GM23338 (cell line): ENCODE data around the gene TAB3. TPM values are rescaled to one million over a fixed set of nuclear protein-coding genes. Genes with fewer than 3 reads are reported as not detected.
A peak's percentile ranks its signal among the peaks of the same experiment; 100 is the strongest.

Experiments used
- ATAC-seq: fragments of 200-7000 bp; cut with Tn5 transposase; 3 replicates; pipeline ENCODE4 v1.9.1; 2020
- DNase-seq: peaks from one replicate; pipeline ENCODE4 v3.0.0-alpha.2; 2015; ENCODE audit warnings: low spot score
- H2AFZ ChIP-seq: fragments of 200-600 bp; sonication (generic); 2 replicates; pipeline ENCODE4 v1.8.0; 2016; ENCODE audit warnings: antibody characterized with exemption, mild to moderate bottlenecking, moderate library complexity
- H3F3A ChIP-seq: fragments of 200-600 bp; sonication (generic); replicated peaks from 2 replicates; pipeline ENCODE4 v1.8.0; 2017; ENCODE audit warnings: antibody characterized with exemption, mixed run types, low read depth
- H3K27ac ChIP-seq: fragments of 200-600 bp; sonication (generic); 2 replicates; pipeline ENCODE4 v1.6.1; 2016; ENCODE audit warnings: low read depth
- H3K27me3 ChIP-seq: fragments of 200-600 bp; sonication (generic); 2 replicates; pipeline ENCODE4 v1.8.0; 2016; ENCODE audit warnings: mild to moderate bottlenecking, mixed run types, moderate library complexity; ENCODE audit not compliant: insufficient read depth
- H3K36me3 ChIP-seq: fragments of 200-600 bp; sonication (generic); 2 replicates; pipeline ENCODE4 v1.8.0; 2016; ENCODE audit warnings: mild to moderate bottlenecking; ENCODE audit not compliant: insufficient read depth
- H3K4me1 ChIP-seq: fragments of 200-600 bp; sonication (generic); 2 replicates; pipeline ENCODE4 v1.8.0; 2016; ENCODE audit warnings: mild to moderate bottlenecking, moderate library complexity; ENCODE audit not compliant: insufficient read depth
- H3K4me2 ChIP-seq: fragments of 200-600 bp; sonication (generic); 2 replicates; pipeline ENCODE4 v1.7.1; 2017; ENCODE audit warnings: mixed run types
- H3K4me3 ChIP-seq: fragments of 200-600 bp; sonication (generic); 2 replicates; pipeline ENCODE4 v1.6.1; 2016; ENCODE audit warnings: mixed run types
- H3K79me2 ChIP-seq: fragments of 200-600 bp; sonication (generic); replicated peaks from 2 replicates; pipeline ENCODE4 v1.8.0; 2017; ENCODE audit warnings: mild to moderate bottlenecking; ENCODE audit not compliant: insufficient read depth
- H3K9me2 ChIP-seq: fragments of 200-600 bp; sonication (generic); 2 replicates; pipeline ENCODE4 v1.8.0; 2017; ENCODE audit not compliant: insufficient read depth
- H4K20me1 ChIP-seq: fragments of 200-600 bp; sonication (generic); replicated peaks from 2 replicates; pipeline ENCODE4 v1.8.0; 2017; ENCODE audit warnings: mild to moderate bottlenecking; ENCODE audit not compliant: insufficient read depth
- H3K27ac Mint-ChIP-seq: 2 replicates; pipeline ENCODE4 v1.8.0; 2020; ENCODE audit warnings: inconsistent platforms, mild to moderate bottlenecking, moderate library complexity, mixed read lengths
- H3K27me3 Mint-ChIP-seq: 3 replicates; pipeline ENCODE4 v1.8.0; 2022; ENCODE audit warnings: low read depth, mild to moderate bottlenecking, moderate library complexity, mixed read lengths, inconsistent platforms; ENCODE audit not compliant: insufficient read depth, poor library complexity
- H3K36me3 Mint-ChIP-seq: 3 replicates; pipeline ENCODE4 v1.8.0; 2021; ENCODE audit warnings: low read depth, mild to moderate bottlenecking, inconsistent platforms, moderate library complexity, mixed read lengths
- H3K4me1 Mint-ChIP-seq: 3 replicates; pipeline ENCODE4 v1.8.0; 2020; ENCODE audit warnings: mild to moderate bottlenecking, inconsistent platforms, mixed read lengths
- H3K4me3 Mint-ChIP-seq: 3 replicates; pipeline ENCODE4 v1.8.0; 2021; ENCODE audit warnings: moderate library complexity, mild to moderate bottlenecking, inconsistent platforms, mixed read lengths
- H3K9me3 Mint-ChIP-seq: 3 replicates; pipeline ENCODE4 v1.8.0; 2020; ENCODE audit warnings: moderate library complexity, mild to moderate bottlenecking, inconsistent platforms, mixed read lengths
- CREB1 ChIP-seq: fragments of 250-450 bp; sonication (Bioruptor Pico); IDR thresholded peaks from 2 replicates; pipeline ENCODE4 v1.5.0; 2020; ENCODE audit warnings: low read depth, mild to moderate bottlenecking, moderate library complexity
- EZH2 ChIP-seq: fragments of 200-600 bp; sonication (generic); IDR thresholded peaks from one replicate; pipeline ENCODE4 v1.8.0; 2017; ENCODE audit warnings: antibody characterized with exemption, mild to moderate bottlenecking, low read depth; ENCODE audit not compliant: unreplicated experiment
- EZH2phosphoT487 ChIP-seq: fragments of 200-600 bp; sonication (generic); IDR thresholded peaks from one replicate; pipeline ENCODE4 v1.8.1; 2018; ENCODE audit warnings: antibody characterized with exemption; ENCODE audit not compliant: unreplicated experiment
- JUNB ChIP-seq: IDR thresholded peaks from one replicate; pipeline ENCODE4 v1.6.1; 2016; ENCODE audit warnings: antibody characterized with exemption; ENCODE audit not compliant: unreplicated experiment
- NANOG ChIP-seq: IDR thresholded peaks from 2 replicates; pipeline ENCODE4 v1.6.1; 2016; ENCODE audit warnings: antibody characterized with exemption, borderline replicate concordance
- POLR2AphosphoS5 ChIP-seq: IDR thresholded peaks from 2 replicates; pipeline ENCODE4 v1.6.1; 2016; ENCODE audit warnings: antibody characterized with exemption, low read depth
- STAT1 ChIP-seq: IDR thresholded peaks from one replicate; pipeline ENCODE4 v1.6.1; 2016; ENCODE audit warnings: antibody characterized with exemption; ENCODE audit not compliant: unreplicated experiment
- ZNF114 ChIP-seq: fragments of 250-450 bp; sonication (Bioruptor Pico); IDR thresholded peaks from 2 replicates; pipeline ENCODE4 v1.5.0; 2020; ENCODE audit warnings: mild to moderate bottlenecking, moderate library complexity
- ZNF331 ChIP-seq: fragments of 250-450 bp; sonication (Bioruptor Pico); IDR thresholded peaks from 2 replicates; pipeline ENCODE4 v1.5.0; 2020; ENCODE audit warnings: low read depth, mild to moderate bottlenecking, moderate library complexity
- polyA plus RNA-seq: library from polyadenylated mRNA; unstranded; fragments of >200 nt; fragmentation: Nextera tagmentation; extraction: Ambion mirVana; gene quantifications from 2 replicates; pipeline ENCODE4 v1.2.1, GENCODE V29; 2016
- total RNA-seq: library from RNA; depleted of rRNA; stranded (reverse); fragments of >200 nt; shearing (Covaris generic); gene quantifications from 2 replicates; pipeline ENCODE4 v1.2.3, GENCODE V29; 2014
- TF ChIP-seq, protein P1 (sequence below): IDR thresholded peaks from one replicate; pipeline ENCODE4 v1.6.1; 2018; ENCODE audit warnings: antibody characterized with exemption; ENCODE audit not compliant: unreplicated experiment
- TF ChIP-seq, protein P2 (sequence below), 2 experiments: fragments of 200-600 bp in 1 of 2; sonication (generic) in 1 of 2; conservative IDR thresholded peaks; 2 replicates each; pipeline versions ENCODE4 v1.5.1 to v1.6.1; 2016 to 2017; ENCODE audit warnings: antibody characterized with exemption in 2 of 2, low read depth in 2 of 2, mild to moderate bottlenecking in 2 of 2, moderate library complexity in 1 of 2
- TF ChIP-seq, protein P3 (sequence below): IDR thresholded peaks from 2 replicates; pipeline ENCODE4 v1.6.1; 2016; ENCODE audit warnings: antibody characterized with exemption
- TF ChIP-seq, protein P4 (sequence below): fragments of 250-450 bp; sonication (Bioruptor Pico); IDR thresholded peaks from 2 replicates; pipeline ENCODE4 v1.5.0; 2020; ENCODE audit warnings: mild to moderate bottlenecking, moderate library complexity

TAB3 gene
- total and polyA plus RNA-seq, 2 experiments from 2014 or later = 4.4 to 21.7 TPM

DNA sequence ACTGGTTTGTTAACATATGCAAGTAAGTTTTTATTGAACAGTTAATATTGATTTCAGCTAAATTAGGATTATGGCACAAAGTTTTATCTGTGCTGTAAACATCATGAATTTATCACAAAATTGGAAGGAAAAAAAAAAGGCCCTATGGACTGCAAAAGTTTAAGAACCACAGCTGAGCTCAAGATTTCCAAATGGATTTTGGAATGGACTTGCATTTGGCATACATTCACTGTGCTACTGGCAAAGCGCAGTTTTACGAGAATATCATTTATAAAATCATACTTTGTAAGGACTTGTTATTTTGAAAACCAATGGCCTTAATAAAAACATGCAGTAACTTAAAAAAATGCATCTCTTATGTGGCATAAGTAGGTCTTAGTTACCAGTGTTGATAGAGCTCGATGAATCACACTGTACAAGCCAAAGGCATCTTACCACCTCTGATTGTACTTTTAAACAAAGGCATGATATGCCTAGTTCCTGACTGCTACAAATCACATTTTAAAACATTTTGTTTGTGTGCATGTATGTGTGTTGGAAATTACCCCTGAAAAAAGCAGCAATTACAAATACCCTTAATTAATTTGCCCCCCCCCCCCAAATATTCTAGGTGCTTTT, 58.6 kb downstream of the TAB3 start:
- TF ChIP-seq NANOG (no peak), ZNF331 (CRISPR knock-in tag) (no peak), STAT1 (no peak), EZH2phosphoT487 (no peak), ZNF114 (CRISPR knock-in tag) (no peak), EZH2 (no peak), CREB1 (no peak), POLR2AphosphoS5 (no peak), JUNB (no peak)
- TF ChIP-seq, protein P1, sequence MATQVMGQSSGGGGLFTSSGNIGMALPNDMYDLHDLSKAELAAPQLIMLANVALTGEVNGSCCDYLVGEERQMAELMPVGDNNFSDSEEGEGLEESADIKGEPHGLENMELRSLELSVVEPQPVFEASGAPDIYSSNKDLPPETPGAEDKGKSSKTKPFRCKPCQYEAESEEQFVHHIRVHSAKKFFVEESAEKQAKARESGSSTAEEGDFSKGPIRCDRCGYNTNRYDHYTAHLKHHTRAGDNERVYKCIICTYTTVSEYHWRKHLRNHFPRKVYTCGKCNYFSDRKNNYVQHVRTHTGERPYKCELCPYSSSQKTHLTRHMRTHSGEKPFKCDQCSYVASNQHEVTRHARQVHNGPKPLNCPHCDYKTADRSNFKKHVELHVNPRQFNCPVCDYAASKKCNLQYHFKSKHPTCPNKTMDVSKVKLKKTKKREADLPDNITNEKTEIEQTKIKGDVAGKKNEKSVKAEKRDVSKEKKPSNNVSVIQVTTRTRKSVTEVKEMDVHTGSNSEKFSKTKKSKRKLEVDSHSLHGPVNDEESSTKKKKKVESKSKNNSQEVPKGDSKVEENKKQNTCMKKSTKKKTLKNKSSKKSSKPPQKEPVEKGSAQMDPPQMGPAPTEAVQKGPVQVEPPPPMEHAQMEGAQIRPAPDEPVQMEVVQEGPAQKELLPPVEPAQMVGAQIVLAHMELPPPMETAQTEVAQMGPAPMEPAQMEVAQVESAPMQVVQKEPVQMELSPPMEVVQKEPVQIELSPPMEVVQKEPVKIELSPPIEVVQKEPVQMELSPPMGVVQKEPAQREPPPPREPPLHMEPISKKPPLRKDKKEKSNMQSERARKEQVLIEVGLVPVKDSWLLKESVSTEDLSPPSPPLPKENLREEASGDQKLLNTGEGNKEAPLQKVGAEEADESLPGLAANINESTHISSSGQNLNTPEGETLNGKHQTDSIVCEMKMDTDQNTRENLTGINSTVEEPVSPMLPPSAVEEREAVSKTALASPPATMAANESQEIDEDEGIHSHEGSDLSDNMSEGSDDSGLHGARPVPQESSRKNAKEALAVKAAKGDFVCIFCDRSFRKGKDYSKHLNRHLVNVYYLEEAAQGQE = no peak
- TF ChIP-seq, protein P2, sequence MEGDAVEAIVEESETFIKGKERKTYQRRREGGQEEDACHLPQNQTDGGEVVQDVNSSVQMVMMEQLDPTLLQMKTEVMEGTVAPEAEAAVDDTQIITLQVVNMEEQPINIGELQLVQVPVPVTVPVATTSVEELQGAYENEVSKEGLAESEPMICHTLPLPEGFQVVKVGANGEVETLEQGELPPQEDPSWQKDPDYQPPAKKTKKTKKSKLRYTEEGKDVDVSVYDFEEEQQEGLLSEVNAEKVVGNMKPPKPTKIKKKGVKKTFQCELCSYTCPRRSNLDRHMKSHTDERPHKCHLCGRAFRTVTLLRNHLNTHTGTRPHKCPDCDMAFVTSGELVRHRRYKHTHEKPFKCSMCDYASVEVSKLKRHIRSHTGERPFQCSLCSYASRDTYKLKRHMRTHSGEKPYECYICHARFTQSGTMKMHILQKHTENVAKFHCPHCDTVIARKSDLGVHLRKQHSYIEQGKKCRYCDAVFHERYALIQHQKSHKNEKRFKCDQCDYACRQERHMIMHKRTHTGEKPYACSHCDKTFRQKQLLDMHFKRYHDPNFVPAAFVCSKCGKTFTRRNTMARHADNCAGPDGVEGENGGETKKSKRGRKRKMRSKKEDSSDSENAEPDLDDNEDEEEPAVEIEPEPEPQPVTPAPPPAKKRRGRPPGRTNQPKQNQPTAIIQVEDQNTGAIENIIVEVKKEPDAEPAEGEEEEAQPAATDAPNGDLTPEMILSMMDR (conservative IDR thresholded peaks at IDR 0.05; ENCODE audit: low read depth in 2 of 2) = no peak
- TF ChIP-seq, protein P3, sequence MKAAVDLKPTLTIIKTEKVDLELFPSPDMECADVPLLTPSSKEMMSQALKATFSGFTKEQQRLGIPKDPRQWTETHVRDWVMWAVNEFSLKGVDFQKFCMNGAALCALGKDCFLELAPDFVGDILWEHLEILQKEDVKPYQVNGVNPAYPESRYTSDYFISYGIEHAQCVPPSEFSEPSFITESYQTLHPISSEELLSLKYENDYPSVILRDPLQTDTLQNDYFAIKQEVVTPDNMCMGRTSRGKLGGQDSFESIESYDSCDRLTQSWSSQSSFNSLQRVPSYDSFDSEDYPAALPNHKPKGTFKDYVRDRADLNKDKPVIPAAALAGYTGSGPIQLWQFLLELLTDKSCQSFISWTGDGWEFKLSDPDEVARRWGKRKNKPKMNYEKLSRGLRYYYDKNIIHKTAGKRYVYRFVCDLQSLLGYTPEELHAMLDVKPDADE = no peak
- TF ChIP-seq, protein P4, sequence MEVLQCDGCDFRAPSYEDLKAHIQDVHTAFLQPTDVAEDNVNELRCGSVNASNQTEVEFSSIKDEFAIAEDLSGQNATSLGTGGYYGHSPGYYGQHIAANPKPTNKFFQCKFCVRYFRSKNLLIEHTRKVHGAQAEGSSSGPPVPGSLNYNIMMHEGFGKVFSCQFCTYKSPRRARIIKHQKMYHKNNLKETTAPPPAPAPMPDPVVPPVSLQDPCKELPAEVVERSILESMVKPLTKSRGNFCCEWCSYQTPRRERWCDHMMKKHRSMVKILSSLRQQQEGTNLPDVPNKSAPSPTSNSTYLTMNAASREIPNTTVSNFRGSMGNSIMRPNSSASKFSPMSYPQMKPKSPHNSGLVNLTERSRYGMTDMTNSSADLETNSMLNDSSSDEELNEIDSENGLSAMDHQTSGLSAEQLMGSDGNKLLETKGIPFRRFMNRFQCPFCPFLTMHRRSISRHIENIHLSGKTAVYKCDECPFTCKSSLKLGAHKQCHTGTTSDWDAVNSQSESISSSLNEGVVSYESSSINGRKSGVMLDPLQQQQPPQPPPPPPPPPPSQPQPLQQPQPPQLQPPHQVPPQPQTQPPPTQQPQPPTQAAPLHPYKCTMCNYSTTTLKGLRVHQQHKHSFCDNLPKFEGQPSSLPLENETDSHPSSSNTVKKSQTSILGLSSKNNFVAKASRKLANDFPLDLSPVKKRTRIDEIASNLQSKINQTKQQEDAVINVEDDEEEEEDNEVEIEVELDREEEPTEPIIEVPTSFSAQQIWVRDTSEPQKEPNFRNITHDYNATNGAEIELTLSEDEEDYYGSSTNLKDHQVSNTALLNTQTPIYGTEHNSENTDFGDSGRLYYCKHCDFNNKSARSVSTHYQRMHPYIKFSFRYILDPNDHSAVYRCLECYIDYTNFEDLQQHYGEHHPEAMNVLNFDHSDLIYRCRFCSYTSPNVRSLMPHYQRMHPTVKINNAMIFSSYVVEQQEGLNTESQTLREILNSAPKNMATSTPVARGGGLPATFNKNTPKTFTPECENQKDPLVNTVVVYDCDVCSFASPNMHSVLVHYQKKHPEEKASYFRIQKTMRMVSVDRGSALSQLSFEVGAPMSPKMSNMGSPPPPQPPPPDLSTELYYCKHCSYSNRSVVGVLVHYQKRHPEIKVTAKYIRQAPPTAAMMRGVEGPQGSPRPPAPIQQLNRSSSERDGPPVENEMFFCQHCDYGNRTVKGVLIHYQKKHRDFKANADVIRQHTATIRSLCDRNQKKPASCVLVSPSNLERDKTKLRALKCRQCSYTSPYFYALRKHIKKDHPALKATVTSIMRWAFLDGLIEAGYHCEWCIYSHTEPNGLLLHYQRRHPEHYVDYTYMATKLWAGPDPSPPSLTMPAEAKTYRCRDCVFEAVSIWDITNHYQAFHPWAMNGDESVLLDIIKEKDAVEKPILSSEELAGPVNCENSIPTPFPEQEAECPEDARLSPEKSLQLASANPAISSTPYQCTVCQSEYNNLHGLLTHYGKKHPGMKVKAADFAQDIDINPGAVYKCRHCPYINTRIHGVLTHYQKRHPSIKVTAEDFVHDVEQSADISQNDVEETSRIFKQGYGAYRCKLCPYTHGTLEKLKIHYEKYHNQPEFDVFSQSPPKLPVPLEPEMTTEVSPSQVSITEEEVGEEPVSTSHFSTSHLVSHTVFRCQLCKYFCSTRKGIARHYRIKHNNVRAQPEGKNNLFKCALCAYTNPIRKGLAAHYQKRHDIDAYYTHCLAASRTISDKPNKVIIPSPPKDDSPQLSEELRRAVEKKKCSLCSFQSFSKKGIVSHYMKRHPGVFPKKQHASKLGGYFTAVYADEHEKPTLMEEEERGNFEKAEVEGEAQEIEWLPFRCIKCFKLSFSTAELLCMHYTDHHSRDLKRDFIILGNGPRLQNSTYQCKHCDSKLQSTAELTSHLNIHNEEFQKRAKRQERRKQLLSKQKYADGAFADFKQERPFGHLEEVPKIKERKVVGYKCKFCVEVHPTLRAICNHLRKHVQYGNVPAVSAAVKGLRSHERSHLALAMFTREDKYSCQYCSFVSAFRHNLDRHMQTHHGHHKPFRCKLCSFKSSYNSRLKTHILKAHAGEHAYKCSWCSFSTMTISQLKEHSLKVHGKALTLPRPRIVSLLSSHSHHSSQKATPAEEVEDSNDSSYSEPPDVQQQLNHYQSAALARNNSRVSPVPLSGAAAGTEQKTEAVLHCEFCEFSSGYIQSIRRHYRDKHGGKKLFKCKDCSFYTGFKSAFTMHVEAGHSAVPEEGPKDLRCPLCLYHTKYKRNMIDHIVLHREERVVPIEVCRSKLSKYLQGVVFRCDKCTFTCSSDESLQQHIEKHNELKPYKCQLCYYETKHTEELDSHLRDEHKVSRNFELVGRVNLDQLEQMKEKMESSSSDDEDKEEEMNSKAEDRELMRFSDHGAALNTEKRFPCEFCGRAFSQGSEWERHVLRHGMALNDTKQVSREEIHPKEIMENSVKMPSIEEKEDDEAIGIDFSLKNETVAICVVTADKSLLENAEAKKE (CRISPR knock-in tag) = no peak
- no peak overlapping the region for H3K4me3 ChIP-seq
- no peaks in the 10 kb centered on the region for H4K20me1 ChIP-seq
- H3K4me2 ChIP-seq = no peak overlapping the region
- no peak overlapping the region for H2AFZ ChIP-seq
- no peak for DNase-seq
- Mint-ChIP-seq H3K27ac (no peak overlapping the region), H3K36me3 (peaks cover 12% of the 10 kb centered on the region; the same call in 2 of the 3 replicates), H3K4me1 (peaks cover 22% of the 10 kb centered on the region; the same call in 2 of the 3 replicates), H3K27me3 (peaks cover 2% of the 10 kb centered on the region), H3K9me3 (no peaks in the 10 kb centered on the region), H3K4me3 (no peak overlapping the region)
- H3K4me1 ChIP-seq = peaks cover 8% of the 10 kb centered on the region
- no peaks in the 10 kb centered on the region for H3K79me2 ChIP-seq
- peak overlapping the region; percentile 75; the same call in 1 of the 2 replicates for H3K27ac ChIP-seq
- no peaks in the 10 kb centered on the region for H3K27me3 ChIP-seq
- H3K36me3 ChIP-seq = no peaks in the 10 kb centered on the region
- no peaks in the 10 kb centered on the region for H3F3A ChIP-seq
- no peaks in the 10 kb centered on the region for H3K9me2 ChIP-seq
- ATAC-seq = no peak
